Fibroblast of lung (primary cell): Measurements from ENCODE around the gene ANKRD30A. TPM values are rescaled to one million over a fixed set of nuclear protein-coding genes. Genes with fewer than 3 reads are reported as not detected.

Experiments used
- DNase-seq, 2 donors: peaks; one replicate each; pipeline versions ENCODE4 v3.0.0 to v3.0.0-alpha.2; 2010; ENCODE audit warnings: low read depth in 2 of 2
- H2AFZ ChIP-seq: 2 replicates; pipeline ENCODE4 v1.5.1; 2012; ENCODE audit warnings: low read length, control low read depth, inconsistent platforms
- H3K27ac ChIP-seq: 2 replicates; pipeline ENCODE4 v1.5.1; 2011; ENCODE audit warnings: low read length, control low read depth; ENCODE audit not compliant: insufficient read depth
- H3K27me3 ChIP-seq: 2 replicates; pipeline ENCODE4 v1.5.1; 2011; ENCODE audit warnings: mild to moderate bottlenecking, low read length; ENCODE audit not compliant: control insufficient read depth, insufficient read depth
- H3K36me3 ChIP-seq: 2 replicates; pipeline ENCODE4 v1.5.1; 2011; ENCODE audit warnings: low read length; ENCODE audit not compliant: control insufficient read depth, insufficient read depth
- H3K4me1 ChIP-seq: 2 replicates; pipeline ENCODE4 v1.5.1; 2011; ENCODE audit warnings: low read length; ENCODE audit not compliant: control insufficient read depth, insufficient read depth; ENCODE audit errors: extremely low read depth
- H3K4me2 ChIP-seq: 2 replicates; pipeline ENCODE4 v1.5.1; 2011; ENCODE audit warnings: low read length, control low read depth; ENCODE audit not compliant: insufficient read depth; ENCODE audit errors: extremely low read depth
- H3K4me3 ChIP-seq, 4 experiments: fragments of 200-600 bp in 1 of 4; sonication (generic) in 1 of 4; replicated peaks in 1 of 4; 2 replicates each; pipeline ENCODE4 v1.5.1; 2011 to 2016; ENCODE audit warnings: low read length in 4 of 4, low read depth in 3 of 4, mild to moderate bottlenecking in 3 of 4, control low read depth in 2 of 4, inconsistent platforms in 1 of 4, mixed read lengths in 1 of 4; ENCODE audit not compliant: insufficient read depth in 1 of 4; ENCODE audit errors: control extremely low read depth in 1 of 4
- H3K79me2 ChIP-seq: 2 replicates; pipeline ENCODE4 v1.5.1; 2012; ENCODE audit warnings: mild to moderate bottlenecking, low read length, inconsistent platforms; ENCODE audit not compliant: control insufficient read depth, insufficient read depth
- H3K9ac ChIP-seq: 2 replicates; pipeline ENCODE4 v1.5.1; 2011; ENCODE audit warnings: mild to moderate bottlenecking, low read length, control low read depth; ENCODE audit not compliant: insufficient read depth
- H3K9me3 ChIP-seq: 2 replicates; pipeline ENCODE4 v1.5.1; 2012; ENCODE audit warnings: low read depth, low read length; ENCODE audit not compliant: control insufficient read depth, insufficient read depth
- H4K20me1 ChIP-seq: 2 replicates; pipeline ENCODE4 v1.5.1; 2011; ENCODE audit warnings: low read length; ENCODE audit not compliant: control insufficient read depth, insufficient read depth; ENCODE audit errors: extremely low read depth
- EZH2 ChIP-seq: IDR thresholded peaks from 2 replicates; pipeline ENCODE4 v1.5.1; 2012; ENCODE audit warnings: low read length, control low read depth, mild to moderate bottlenecking; ENCODE audit errors: missing control alignments
- polyA plus RNA-seq, 2 donors: library from polyadenylated mRNA; depleted of rRNA in 1 of 2; stranded (reverse) in 1 of 2; unstranded in 1 of 2; fragments of >200 nt; gene quantifications; 2 replicates each; pipeline ENCODE4 v1.2.1, GENCODE V29; 2011 to 2012; ENCODE audit warnings: missing spikeins in 1 of 2
- total RNA-seq: library from RNA; depleted of rRNA; stranded (reverse); fragments of >200 nt; gene quantifications from 2 replicates; pipeline ENCODE4 v1.2.1, GENCODE V29; 2014
- TF ChIP-seq, protein P1 (sequence below), 2 donors: IDR thresholded peaks in 1 of 2; conservative IDR thresholded peaks in 1 of 2; 1 replicate in 1 of 2; 2 replicates in 1 of 2; pipeline ENCODE4 v1.5.1; 2011 to 2012; ENCODE audit warnings: low read length in 2 of 2, control low read depth in 1 of 2, inconsistent platforms in 1 of 2, low read depth in 1 of 2, mild to moderate bottlenecking in 1 of 2

ANKRD30A gene
- total and polyA plus RNA-seq, 2 donors (not counting 1 experiment from before 2014, with no cell fraction given) = not detected

DNA sequence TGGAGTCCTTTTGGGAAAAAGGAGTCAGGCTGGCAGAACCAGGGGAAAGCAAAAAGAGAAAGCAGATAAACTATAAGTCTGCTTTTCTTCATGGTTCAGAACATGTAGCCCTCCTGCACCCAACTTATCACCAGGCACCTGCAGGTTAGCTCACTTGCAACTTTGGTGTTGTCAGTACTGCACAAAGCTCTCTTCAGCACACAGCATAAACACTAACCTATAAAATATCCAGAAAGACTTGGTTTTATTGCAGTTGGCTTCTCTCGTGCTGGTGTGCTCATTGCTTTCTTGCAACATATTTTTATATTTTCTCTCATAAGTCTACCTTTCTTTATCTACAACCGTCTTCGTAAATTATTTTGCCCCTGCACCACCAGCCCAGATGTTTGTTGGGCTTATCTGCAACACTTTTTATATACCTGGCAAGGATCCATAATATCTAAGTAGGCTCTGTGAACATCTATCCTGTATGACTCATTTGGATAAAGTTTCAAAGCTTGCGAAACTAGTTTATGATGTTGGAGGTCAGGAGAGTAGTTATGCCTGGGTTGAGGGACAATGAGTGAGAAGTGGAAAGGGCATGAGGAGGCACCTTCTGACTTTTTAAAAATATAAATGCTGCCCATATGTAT is 164.6 kb downstream of the ANKRD30A start:
- H3K4me2 ChIP-seq = no peak overlapping the region
- no peaks in the 10 kb centered on the region for H3K79me2 ChIP-seq
- H3K36me3 ChIP-seq = no peaks in the 10 kb centered on the region
- H4K20me1 ChIP-seq = no peaks in the 10 kb centered on the region
- no peak for DNase-seq
- no peak overlapping the region for H3K27ac ChIP-seq
- H3K9ac ChIP-seq = no peak overlapping the region
- no peak overlapping the region for H2AFZ ChIP-seq
- TF ChIP-seq EZH2 = no peak
- TF ChIP-seq, protein P1, sequence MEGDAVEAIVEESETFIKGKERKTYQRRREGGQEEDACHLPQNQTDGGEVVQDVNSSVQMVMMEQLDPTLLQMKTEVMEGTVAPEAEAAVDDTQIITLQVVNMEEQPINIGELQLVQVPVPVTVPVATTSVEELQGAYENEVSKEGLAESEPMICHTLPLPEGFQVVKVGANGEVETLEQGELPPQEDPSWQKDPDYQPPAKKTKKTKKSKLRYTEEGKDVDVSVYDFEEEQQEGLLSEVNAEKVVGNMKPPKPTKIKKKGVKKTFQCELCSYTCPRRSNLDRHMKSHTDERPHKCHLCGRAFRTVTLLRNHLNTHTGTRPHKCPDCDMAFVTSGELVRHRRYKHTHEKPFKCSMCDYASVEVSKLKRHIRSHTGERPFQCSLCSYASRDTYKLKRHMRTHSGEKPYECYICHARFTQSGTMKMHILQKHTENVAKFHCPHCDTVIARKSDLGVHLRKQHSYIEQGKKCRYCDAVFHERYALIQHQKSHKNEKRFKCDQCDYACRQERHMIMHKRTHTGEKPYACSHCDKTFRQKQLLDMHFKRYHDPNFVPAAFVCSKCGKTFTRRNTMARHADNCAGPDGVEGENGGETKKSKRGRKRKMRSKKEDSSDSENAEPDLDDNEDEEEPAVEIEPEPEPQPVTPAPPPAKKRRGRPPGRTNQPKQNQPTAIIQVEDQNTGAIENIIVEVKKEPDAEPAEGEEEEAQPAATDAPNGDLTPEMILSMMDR (conservative IDR thresholded peaks at IDR 0.05 in 1 of 2, IDR thresholded peaks at IDR 0.05 in 1 of 2; ENCODE audit: low read depth in 1 of 2, low read length in 2 of 2) = no peak
- no peaks in the 10 kb centered on the region for H3K9me3 ChIP-seq
- H3K4me3 ChIP-seq = no peak overlapping the region
- H3K27me3 ChIP-seq = no peaks in the 10 kb centered on the region
- H3K4me1 ChIP-seq = no peaks in the 10 kb centered on the region

- Histone ChIP-seq H3K4me2 (no peak overlapping the region), H4K20me1 (no peaks in the 10 kb centered on the region), H3K79me2 (no peaks in the 10 kb centered on the region), H3K9ac (no peak overlapping the region), H3K4me1 (no peaks in the 10 kb centered on the region), H3K27ac (no peak overlapping the region), H3K9me3 (no peaks in the 10 kb centered on the region), H3K36me3 (no peaks in the 10 kb centered on the region), H3K4me3 (no peak overlapping the region), H3K27me3 (no peaks in the 10 kb centered on the region), H2AFZ (no peak overlapping the region)
- no peak for DNase-seq
- no peak for TF ChIP-seq EZH2
- TF ChIP-seq, protein P1 (conservative IDR thresholded peaks at IDR 0.05 in 1 of 2, IDR thresholded peaks at IDR 0.05 in 1 of 2; ENCODE audit: low read depth in 1 of 2, low read length in 2 of 2) = no peak
Observed at GRCh38 chr10:37301271-37301670, 175.9 kb downstream of the ANKRD30A start.

DNA sequence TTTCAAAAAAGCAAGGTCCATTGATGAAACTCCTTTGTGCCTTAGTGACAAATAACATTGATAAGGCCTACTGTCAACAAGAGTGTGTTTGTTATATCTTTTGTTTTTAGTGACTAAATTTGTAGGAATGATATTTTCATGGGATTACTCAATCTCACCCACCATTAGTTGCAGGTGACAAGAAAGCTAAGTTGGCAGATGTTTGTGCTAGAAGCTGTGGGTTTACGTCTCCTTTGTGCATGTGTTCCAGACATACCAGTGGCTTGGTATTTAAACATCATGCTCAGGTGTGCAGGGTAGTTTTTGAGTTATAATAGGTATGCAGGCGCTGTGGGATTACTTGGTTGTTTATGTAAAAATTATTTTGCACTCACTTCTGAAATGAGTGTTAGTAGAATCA is 178.6 kb downstream of the ANKRD30A start:
- H3K27ac ChIP-seq = no peak overlapping the region
- H2AFZ ChIP-seq = no peak overlapping the region
- no peaks in the 10 kb centered on the region for H4K20me1 ChIP-seq
- no peaks in the 10 kb centered on the region for H3K36me3 ChIP-seq
- H3K4me1 ChIP-seq = no peaks in the 10 kb centered on the region
- no peak overlapping the region for H3K4me3 ChIP-seq
- H3K79me2 ChIP-seq = no peaks in the 10 kb centered on the region
- TF ChIP-seq EZH2 = no peak
- TF ChIP-seq, protein P1 (conservative IDR thresholded peaks at IDR 0.05 in 1 of 2, IDR thresholded peaks at IDR 0.05 in 1 of 2; ENCODE audit: low read depth in 1 of 2, low read length in 2 of 2) = no peak
- H3K9ac ChIP-seq = no peak overlapping the region
- H3K9me3 ChIP-seq = no peaks in the 10 kb centered on the region
- H3K4me2 ChIP-seq = no peak overlapping the region
- DNase-seq = no peak
- H3K27me3 ChIP-seq = no peaks in the 10 kb centered on the region
